Dendritic cell treated with granulocyte-macrophage colony-stimulating factor and Interleukin-4, amounts not matched to agents 40 ng/mL and 50 ng/mL, for 4 days (primary cell): ENCODE results near the gene ASXL2.

Experiments
- H3K27ac Mint-ChIP-seq: one replicate; pipeline ENCODE4 v1.8.0; 2022; ENCODE audit warnings: mild to moderate bottlenecking, mixed read lengths
- H3K27me3 Mint-ChIP-seq: one replicate; pipeline ENCODE4 v1.8.0; 2022; ENCODE audit warnings: mild to moderate bottlenecking, mixed read lengths
- H3K36me3 Mint-ChIP-seq: one replicate; pipeline ENCODE4 v1.8.0; 2022; ENCODE audit warnings: low read depth, mixed read lengths
- H3K4me1 Mint-ChIP-seq: one replicate; pipeline ENCODE4 v1.8.0; 2022; ENCODE audit warnings: low read depth, mixed read lengths
- H3K4me3 Mint-ChIP-seq: one replicate; pipeline ENCODE4 v1.8.0; 2022; ENCODE audit warnings: mild to moderate bottlenecking, moderate library complexity, mixed read lengths
- H3K9me3 Mint-ChIP-seq: one replicate; pipeline ENCODE4 v1.8.0; 2022; ENCODE audit warnings: mixed read lengths
- intact Hi-C: fragments of 100-400 bp; cut with micrococcal nuclease; formaldehyde crosslinking; loops from one replicate; pipeline ENCODE4 v1.15.0; 2022

The ASXL2 gene

DNA sequence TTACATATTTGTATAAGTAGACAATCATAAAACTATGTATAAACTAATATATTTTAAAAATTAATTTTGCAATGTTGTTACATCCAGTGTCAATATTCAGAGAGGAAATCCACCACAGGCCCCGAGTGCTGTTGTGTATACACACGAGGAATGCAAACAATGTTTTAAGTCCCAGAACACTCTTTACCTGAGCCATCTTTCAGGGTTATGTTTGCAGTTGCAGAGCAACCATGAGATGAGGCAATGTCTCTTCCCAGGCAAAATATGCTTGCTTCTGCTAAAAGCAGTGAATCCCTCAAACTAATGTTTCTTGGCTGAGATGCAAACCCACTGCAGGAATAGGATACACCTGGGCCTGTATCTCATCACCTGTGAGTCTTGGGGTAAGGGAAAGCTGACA lies 91.3 kb downstream of the ASXL2 start:
- H3K27ac Mint-ChIP-seq, result no peak overlapping the region
- no peaks in the 10 kb centered on the region for H3K9me3 Mint-ChIP-seq
- H3K36me3 Mint-ChIP-seq, result peaks cover 77% of the 10 kb centered on the region
- H3K4me3 Mint-ChIP-seq, result no peak overlapping the region
- no peaks in the 10 kb centered on the region for H3K27me3 Mint-ChIP-seq
- no peaks in the 10 kb centered on the region for H3K4me1 Mint-ChIP-seq
- intact Hi-C loops, result no loop called here

GRCh38 chr2:25784404-25784803 lies 93.9 kb downstream of the ASXL2 start:
- H3K27me3 Mint-ChIP-seq, result no peaks in the 10 kb centered on the region
- H3K9me3 Mint-ChIP-seq, result no peaks in the 10 kb centered on the region
- no peak overlapping the region for H3K27ac Mint-ChIP-seq
- H3K4me3 Mint-ChIP-seq, result no peak overlapping the region
- H3K4me1 Mint-ChIP-seq, result no peaks in the 10 kb centered on the region
- intact Hi-C loops, result no loop called here
- peaks cover 75% of the 10 kb centered on the region for H3K36me3 Mint-ChIP-seq

DNA sequence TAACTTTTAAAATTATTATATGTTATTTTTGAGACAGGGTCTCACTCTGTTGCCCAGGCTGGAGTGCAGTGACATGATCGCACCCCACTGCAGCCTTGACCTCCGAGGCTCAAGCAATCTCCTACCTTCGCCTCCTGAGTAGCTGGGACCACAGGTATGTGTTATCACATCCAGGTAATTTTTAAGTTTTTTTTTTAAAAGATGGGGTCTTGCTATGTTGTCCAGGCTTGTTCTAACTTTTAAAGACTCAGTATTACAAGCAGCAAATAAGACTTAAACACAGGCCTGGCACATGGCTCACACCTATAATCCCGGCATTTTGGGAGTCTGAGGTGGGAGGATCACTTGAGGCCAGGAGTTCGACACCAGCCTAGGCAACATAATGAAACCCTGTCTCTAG lies 101.2 kb downstream of the ASXL2 start:
- peaks cover 30% of the 10 kb centered on the region for H3K36me3 Mint-ChIP-seq
- H3K4me3 Mint-ChIP-seq, result no peak overlapping the region
- H3K9me3 Mint-ChIP-seq, result no peaks in the 10 kb centered on the region
- no peaks in the 10 kb centered on the region for H3K4me1 Mint-ChIP-seq
- no peaks in the 10 kb centered on the region for H3K27me3 Mint-ChIP-seq
- intact Hi-C loops, result no loop called here
- no peak overlapping the region for H3K27ac Mint-ChIP-seq

DNA sequence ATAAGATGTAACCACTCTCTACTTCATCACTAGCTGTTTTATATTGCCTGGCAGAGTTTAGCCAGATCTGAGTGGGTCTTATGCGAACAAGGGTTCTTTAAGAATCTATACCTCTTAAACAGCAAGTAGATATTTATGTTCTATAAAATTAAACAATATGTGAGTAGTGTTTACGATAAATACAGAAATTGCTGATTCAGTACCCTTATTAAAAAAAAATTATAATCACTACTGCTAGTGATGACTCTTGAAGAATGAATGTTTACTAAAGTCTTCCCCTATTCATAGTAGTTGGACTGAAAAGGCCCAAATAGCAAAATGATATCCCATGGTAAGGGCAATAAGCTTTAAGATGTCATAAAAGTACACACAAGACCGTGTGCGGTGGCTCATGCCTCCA lies 106.2 kb downstream of the ASXL2 start:
- no peaks in the 10 kb centered on the region for H3K27me3 Mint-ChIP-seq
- H3K9me3 Mint-ChIP-seq, result no peaks in the 10 kb centered on the region
- intact Hi-C loops, result no loop called here
- peaks cover 55% of the 10 kb centered on the region for H3K36me3 Mint-ChIP-seq
- no peaks in the 10 kb centered on the region for H3K4me1 Mint-ChIP-seq
- no peak overlapping the region for H3K27ac Mint-ChIP-seq
- H3K4me3 Mint-ChIP-seq, result no peak overlapping the region

GRCh38 chr2:25763575-25763974 lies 114.7 kb downstream of the ASXL2 start:
- Mint-ChIP-seq H3K4me1 (no peaks in the 10 kb centered on the region), H3K4me3 (no peak overlapping the region), H3K36me3 (peaks cover 87% of the 10 kb centered on the region), H3K27ac (no peak overlapping the region), H3K9me3 (no peaks in the 10 kb centered on the region), H3K27me3 (no peaks in the 10 kb centered on the region)
- intact Hi-C loops, result no loop called here

GRCh38 chr2:25760297-25760696 lies 118.0 kb downstream of the ASXL2 start:
- Mint-ChIP-seq H3K4me3 (no peak overlapping the region), H3K27me3 (no peaks in the 10 kb centered on the region), H3K36me3 (peaks cover 84% of the 10 kb centered on the region), H3K27ac (no peak overlapping the region), H3K4me1 (peaks cover 12% of the 10 kb centered on the region), H3K9me3 (no peaks in the 10 kb centered on the region)
- intact Hi-C loops, result no loop called here

DNA sequence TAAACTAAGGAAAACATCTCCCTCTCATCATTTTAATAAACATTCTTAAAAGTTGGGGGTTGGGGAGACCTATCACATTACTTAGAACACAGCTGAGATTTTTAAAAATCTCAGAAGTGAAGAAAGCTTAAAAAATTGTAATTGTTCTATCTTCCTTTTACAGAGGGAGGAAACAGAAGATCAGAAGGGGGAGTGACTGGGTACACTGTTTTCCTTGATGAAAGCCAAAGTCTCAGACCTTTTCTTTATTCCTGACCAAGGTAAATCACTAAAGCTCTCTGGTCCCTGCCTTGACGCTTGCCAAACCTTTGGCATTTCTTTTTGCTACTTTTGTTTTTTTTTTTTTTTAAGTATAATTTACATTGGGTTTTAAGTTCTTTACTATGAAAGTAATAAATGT lies 119.9 kb downstream of the ASXL2 start:
- H3K4me3 Mint-ChIP-seq, result no peak overlapping the region
- peaks cover 91% of the 10 kb centered on the region for H3K36me3 Mint-ChIP-seq
- peaks cover 12% of the 10 kb centered on the region for H3K4me1 Mint-ChIP-seq
- intact Hi-C loops, result no loop called here
- no peaks in the 10 kb centered on the region for H3K27me3 Mint-ChIP-seq
- H3K9me3 Mint-ChIP-seq, result no peaks in the 10 kb centered on the region
- H3K27ac Mint-ChIP-seq, result no peak overlapping the region

DNA sequence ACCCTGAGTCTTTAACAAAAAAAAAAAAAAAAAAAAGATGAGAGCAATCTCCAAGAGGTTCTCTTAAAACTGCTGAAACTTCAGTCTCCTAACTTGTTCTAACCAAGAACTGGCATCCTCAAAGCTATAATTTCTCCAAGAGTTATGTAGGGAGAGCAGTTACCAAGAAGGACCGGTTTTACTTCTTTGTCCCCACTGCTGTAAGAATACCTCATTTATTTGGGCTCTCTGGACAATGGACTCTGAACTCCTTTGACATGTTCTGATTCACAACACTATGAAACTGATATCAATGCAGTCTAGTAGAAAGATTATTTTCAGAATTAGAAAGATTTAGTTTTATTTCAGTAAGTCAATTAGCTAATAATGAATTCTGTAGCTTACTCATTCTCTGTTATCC lies 120.4 kb downstream of the ASXL2 start:
- Mint-ChIP-seq H3K4me1 (peaks cover 12% of the 10 kb centered on the region), H3K9me3 (no peaks in the 10 kb centered on the region), H3K36me3 (peaks cover 91% of the 10 kb centered on the region), H3K27ac (no peak overlapping the region), H3K4me3 (no peak overlapping the region), H3K27me3 (no peaks in the 10 kb centered on the region)
- intact Hi-C loops, result no loop called here

DNA sequence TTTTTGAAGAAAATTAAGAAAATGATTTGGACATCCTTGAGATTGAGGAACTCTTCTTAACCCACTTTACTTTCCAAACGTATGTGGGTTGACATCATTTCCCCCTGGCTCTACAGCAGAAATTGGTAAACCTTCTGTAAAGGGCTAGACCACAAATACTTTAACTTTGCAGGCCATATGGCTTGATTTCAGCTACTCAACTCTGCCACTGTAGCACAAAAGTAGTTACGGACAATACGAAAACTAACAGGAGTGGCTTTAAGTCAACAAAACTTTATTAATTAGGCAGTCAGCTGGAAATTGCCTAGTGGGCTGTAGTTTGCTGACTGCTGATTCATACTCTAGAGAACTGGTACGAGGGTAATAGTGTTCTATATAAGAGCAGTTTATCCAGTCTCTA lies 121.8 kb downstream of the ASXL2 start:
- Mint-ChIP-seq H3K4me1 (peaks cover 12% of the 10 kb centered on the region), H3K36me3 (peaks cover 92% of the 10 kb centered on the region), H3K27me3 (no peaks in the 10 kb centered on the region), H3K9me3 (no peaks in the 10 kb centered on the region), H3K4me3 (no peak overlapping the region), H3K27ac (no peak overlapping the region)
- intact Hi-C loops, result no loop called here

DNA sequence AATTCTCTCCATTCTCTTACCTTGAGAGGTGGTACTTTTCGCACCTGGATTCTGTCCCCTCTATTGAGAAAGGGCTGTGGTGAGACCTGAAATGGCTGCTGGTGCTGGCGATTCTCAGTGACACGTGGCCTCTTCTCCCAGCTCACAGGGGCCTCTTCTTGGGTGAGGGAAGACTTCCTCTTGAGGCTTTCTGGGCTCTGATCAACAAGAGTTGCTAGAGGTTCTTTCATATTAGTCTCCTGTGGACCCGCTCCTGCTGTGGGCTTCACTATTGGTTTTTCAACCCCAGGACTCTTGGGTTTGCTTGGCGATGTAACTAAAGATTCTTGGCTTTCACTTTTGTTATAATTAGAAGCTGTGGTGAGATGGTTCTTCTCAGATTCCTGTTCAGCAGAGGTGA lies 128.6 kb downstream of the ASXL2 start:
- intact Hi-C loops, result no loop called here
- no peak overlapping the region for H3K4me3 Mint-ChIP-seq

DNA sequence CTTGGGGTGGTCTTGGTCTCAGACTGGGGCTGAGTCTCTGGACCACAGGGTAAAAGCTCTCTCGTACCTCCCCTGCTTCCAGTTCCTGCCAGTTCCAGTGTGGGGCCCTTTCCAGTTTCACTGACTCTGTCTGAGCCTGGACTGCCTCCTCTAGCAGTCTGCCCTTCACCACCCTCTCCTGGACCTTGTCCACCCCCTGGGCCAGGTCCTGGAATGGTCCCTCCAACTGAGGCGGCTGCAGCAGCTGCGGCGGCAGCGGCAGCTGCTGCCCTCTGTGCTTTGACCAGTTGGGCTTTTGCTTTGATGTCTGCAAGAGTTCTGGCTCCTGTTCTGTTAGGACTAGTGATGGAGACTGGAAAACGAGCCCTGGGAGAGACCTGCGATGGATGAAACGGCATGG lies 134.2 kb downstream of the ASXL2 start:
- Mint-ChIP-seq H3K27me3 (no peaks in the 10 kb centered on the region), H3K27ac (no peak overlapping the region), H3K4me1 (peaks cover 41% of the 10 kb centered on the region), H3K36me3 (peaks cover 81% of the 10 kb centered on the region), H3K9me3 (no peaks in the 10 kb centered on the region), H3K4me3 (no peak overlapping the region)
- intact Hi-C loops, result no loop called here

More for the DNA sequence above, 128.6 kb downstream of the ASXL2 start:
- Mint-ChIP-seq H3K4me1 (no peaks in the 10 kb centered on the region), H3K9me3 (no peaks in the 10 kb centered on the region), H3K36me3 (peaks cover 90% of the 10 kb centered on the region), H3K27ac (no peak overlapping the region), H3K27me3 (no peaks in the 10 kb centered on the region)

- no peaks in the 10 kb centered on the region for H3K9me3 Mint-ChIP-seq
- no peaks in the 10 kb centered on the region for H3K27me3 Mint-ChIP-seq
- H3K4me1 Mint-ChIP-seq, result peaks cover 41% of the 10 kb centered on the region
- H3K27ac Mint-ChIP-seq, result peak overlapping the region; percentile 60
- H3K36me3 Mint-ChIP-seq, result peaks cover 74% of the 10 kb centered on the region
- intact Hi-C loops, result no loop called here
- no peak overlapping the region for H3K4me3 Mint-ChIP-seq
These were observed 135.0 kb downstream of the ASXL2 start for GRCh38 chr2:25743132-25743830.

- Mint-ChIP-seq H3K27me3 (no peaks in the 10 kb centered on the region), H3K4me1 (peaks cover 41% of the 10 kb centered on the region), H3K9me3 (no peaks in the 10 kb centered on the region), H3K36me3 (peaks cover 66% of the 10 kb centered on the region), H3K27ac (peak overlapping the region; percentile 60), H3K4me3 (no peak overlapping the region)
- intact Hi-C loops, result no loop called here
These were observed 135.8 kb downstream of the ASXL2 start for GRCh38 chr2:25742501-25742900.

DNA sequence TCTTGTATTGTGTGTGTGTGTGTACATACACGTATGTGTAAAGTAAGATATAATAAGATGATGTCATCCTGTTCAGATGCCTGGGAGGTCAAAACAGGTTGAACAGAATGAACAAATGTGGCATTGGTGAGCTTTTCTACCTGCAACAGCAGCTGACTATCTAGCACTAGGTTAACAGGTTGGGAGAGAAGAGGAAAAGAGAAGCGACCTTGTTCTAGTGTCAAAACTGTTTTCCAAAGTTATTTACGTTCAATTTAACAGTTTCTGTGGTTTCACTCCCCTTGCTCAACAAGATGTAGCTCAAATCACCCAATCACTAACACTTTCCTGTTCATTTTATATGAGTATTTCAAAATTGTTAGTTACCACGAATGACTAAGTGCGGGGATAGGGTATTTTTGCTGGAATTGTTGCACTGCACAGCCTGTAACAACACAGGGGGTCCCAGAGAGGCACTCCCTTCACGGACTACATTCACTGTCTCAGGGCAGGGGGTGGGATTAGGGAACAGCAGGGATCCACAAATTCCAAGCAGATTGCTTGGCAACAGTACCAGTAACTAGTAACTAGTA lies 137.4 kb downstream of the ASXL2 start:
- H3K9me3 Mint-ChIP-seq, result no peaks in the 10 kb centered on the region
- intact Hi-C loops, result no loop called here
- peaks cover 41% of the 10 kb centered on the region for H3K4me1 Mint-ChIP-seq
- no peaks in the 10 kb centered on the region for H3K27me3 Mint-ChIP-seq
- peaks cover 65% of the 10 kb centered on the region for H3K36me3 Mint-ChIP-seq
- no peak overlapping the region for H3K27ac Mint-ChIP-seq
- H3K4me3 Mint-ChIP-seq, result no peak overlapping the region
